OCI-LY1 (cell line): ENCODE data around the gene PLEKHH1.

Source experiments
- EZH2 ChIP-seq: fragments of 200-600 bp; sonication (generic), shearing (Covaris generic); IDR thresholded peaks from 2 replicates; pipeline ENCODE4 v1.8.0; 2017; ENCODE audit warnings: borderline replicate concordance, mixed run types, mild to moderate bottlenecking, antibody characterized with exemption, low read length, moderate library complexity, mixed read lengths
- TF ChIP-seq, protein P1 (sequence below): fragments of 200-600 bp; sonication (generic), shearing (Covaris generic); IDR thresholded peaks from 2 replicates; pipeline ENCODE4 v1.5.1; 2017; ENCODE audit warnings: mild to moderate bottlenecking, antibody characterized with exemption, low read length, moderate library complexity, mixed read lengths

DNA sequence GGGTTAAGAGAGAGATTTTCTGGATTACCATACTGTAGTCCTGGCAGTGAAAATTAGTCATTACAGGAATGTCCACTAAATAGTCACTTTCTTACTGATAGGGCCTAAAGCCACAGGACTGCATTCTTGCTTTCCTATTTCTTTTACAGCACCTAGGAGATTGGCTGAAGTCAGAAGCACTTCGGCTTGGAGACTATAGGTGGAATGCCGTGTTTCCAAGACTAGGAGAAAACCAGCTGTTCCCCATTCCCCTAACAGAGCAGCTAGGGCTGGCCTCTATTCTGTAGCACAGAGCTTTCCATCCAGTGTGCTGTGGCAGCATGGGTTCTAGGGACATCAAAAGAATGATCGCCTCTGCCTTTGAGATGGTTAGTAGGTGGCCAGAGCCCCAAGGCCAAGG, 51.9 kb downstream of the PLEKHH1 start:
- TF ChIP-seq, protein P1, sequence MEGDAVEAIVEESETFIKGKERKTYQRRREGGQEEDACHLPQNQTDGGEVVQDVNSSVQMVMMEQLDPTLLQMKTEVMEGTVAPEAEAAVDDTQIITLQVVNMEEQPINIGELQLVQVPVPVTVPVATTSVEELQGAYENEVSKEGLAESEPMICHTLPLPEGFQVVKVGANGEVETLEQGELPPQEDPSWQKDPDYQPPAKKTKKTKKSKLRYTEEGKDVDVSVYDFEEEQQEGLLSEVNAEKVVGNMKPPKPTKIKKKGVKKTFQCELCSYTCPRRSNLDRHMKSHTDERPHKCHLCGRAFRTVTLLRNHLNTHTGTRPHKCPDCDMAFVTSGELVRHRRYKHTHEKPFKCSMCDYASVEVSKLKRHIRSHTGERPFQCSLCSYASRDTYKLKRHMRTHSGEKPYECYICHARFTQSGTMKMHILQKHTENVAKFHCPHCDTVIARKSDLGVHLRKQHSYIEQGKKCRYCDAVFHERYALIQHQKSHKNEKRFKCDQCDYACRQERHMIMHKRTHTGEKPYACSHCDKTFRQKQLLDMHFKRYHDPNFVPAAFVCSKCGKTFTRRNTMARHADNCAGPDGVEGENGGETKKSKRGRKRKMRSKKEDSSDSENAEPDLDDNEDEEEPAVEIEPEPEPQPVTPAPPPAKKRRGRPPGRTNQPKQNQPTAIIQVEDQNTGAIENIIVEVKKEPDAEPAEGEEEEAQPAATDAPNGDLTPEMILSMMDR, result no peak
- no peak for TF ChIP-seq EZH2
